Measurements from ENCODE around the gene CTAGE1.
"Not testable (repeated sequence)": the region's sequence is repeated elsewhere in the genome, so short reads cannot be mapped to it uniquely, and the experiment has no call there.

CTAGE1 gene, protein sequence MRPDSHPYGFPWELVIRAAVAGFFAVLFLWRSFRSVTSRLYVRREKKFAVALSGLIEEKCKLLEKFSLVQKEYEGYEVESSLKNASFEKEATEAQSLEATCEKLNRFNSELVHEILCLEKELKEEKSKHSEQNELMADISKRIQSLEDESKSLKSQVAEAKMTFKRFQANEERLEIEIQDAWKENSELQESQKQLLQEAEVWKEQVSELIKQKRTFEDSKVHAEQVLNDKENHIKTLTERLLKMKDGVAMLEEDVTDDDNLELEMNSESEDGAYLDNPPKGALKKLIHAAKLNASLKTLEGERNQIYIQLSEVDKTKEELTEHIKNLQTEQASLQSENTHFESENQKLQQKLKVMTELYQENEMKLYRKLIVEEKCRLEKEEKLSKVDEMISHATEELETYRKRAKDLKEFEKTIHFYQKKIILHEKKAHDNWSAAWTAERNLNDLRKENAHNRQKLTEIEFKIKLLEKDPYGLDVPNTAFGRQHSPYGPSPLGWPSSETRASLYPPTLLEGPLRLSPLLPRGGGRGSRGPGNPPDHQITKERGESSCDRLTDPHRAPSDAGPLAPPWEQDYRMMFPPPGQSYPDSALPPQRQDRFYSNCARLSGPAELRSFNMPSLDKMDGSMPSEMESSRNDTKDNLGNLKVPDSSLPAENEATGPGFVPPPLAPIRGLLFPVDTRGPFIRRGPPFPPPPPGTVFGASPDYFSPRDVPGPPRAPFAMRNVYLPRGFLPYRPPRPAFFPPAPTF

DNA sequence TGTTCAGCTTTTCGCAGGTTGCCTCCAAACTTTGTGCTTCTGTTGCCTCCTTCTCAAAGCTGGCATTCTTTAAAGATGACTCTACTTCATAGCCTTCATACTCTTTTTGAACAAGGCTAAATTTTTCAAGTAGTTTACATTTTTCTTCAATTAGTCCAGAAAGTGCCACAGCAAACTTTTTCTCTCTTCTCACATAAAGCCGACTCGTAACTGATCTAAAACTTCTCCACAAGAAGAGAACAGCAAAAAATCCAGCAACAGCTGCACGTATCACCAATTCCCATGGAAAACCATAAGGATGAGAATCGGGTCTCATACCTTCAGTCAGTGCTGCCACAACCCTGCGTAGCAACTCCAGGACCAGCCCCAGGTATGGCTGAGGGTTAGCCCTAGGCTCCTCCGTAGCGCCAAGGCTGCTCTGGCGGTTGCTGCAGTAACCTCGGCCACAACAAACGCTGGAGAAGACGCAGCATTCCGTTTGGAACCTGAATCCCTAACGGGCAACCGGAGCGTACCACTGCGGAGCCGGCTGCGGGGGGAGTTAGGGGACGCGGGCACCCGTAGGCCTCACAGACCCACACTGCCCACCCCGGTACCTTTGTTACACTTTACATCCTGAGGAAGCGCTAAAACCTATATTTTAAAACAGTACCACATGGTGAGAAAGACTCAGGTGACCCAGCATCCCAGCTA lies at the start of gene CTAGE1:
TSS of gene CTAGE1 (minus strand) at position 420 of the 693 bp plus-strand sequence. CDS start at position 316, 104 bp downstream.
- peak; percentile 64 for DNase-seq (ENCODE audit: low spot score)

DNA sequence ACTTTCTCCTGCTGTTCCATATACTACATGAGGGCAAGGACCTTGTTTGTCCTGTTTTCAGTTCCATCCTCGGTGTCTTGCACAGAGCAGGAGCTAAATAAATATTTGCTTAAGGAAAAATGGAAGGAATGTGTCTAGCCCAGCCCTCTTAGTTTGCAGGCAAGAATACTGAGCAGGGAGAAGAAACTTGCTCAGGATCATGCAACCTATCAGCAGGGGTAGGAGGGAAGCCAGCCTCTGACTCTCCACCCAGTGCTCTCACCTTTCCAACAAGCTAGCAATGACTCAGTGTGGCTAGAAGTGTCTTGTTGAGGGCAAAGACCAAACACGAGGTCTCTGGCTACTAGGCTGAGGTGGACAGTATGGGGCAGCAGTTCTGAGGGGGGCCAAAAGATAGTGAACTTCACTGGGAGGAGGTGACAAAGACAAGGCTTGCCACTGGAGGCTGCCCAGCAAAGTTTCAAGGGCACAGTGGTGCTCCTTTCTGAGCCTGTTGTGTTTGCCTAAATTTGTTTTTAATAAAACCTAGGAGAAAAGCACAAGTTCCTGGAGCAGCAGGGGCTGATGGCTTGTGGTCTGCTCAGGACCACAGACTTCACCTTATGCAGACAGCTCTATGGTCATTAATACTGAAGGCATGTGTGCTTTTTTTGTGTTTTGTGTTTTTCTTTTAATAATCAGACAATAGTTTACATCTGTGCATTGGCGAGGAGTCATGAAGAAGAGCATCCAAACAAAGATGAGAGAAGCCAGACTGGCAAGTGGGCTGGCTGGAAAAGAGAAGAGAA lies 49.1 kb upstream of the CTAGE1 start:
- no peak for DNase-seq (ENCODE audit: low spot score)

DNA sequence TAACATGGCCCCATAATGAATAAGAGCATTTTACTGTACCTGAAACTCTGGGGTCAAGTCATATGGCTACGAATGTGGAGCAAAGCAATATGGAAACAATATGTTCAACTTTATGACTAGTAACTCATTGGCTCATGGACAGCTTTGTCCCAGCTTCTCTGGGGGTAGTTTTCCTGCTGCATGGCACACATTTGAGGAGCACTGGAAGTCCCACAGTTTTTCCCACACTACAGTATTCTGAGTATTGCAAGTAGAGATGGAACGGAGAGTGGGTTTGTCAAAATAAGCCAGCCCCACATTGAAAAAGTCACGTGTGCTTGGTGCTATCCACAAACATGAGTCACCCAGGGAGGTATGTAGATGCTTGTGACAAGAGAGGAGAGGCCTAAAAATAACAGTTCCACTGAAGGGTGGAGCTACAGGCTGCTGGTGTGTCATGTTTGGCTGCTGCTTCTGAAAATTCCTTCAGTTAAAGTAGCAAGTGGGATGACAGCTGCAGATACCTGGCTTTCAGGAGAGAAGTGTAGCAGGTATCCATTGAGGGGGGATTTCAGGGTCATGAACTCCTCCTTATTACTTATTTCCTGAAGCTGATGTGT lies 48.2 kb upstream of the CTAGE1 start:
- no peak for DNase-seq (ENCODE audit: low spot score)

DNA sequence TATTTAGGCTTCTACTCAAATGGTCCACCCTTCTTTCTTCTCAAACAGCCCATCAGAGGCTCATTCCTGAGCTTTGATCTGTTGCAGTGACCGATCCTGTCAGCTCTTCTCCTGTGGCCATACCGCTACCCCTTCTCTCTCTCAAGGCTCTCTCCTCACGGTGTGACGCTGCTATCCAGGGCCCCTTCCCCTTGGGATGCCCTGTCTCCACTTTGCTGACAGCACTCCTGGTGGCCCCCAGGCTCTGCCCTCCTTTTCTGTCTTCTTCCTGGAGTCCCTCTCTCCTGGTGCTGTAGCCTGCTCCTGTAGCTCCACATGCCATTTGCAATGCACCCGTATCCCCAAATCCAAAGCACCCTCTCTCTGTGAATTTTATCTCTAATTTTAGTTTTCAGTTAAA lies 45.4 kb upstream of the CTAGE1 start:
- no peak for DNase-seq (ENCODE audit: low spot score)

DNA sequence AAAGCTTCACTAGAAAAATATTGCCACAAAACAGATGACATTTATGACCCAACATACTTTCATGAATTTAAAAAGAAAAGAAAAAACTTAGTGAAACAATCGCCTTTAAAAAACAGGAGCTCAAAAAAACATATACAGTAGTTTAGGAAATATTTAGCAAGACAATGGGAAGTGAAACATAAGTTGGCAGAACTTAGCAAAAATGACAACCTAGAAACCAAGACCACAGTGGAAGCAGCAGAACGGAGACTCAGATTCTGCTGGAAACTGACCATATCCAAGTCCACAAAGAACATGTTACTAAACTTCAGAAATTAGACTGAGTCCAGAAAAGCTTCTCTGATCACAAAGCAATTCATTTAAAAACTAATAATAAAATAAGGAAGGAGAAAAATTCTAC lies 41.8 kb upstream of the CTAGE1 start:
- DNase-seq (ENCODE audit: low spot score), result no peak

DNA sequence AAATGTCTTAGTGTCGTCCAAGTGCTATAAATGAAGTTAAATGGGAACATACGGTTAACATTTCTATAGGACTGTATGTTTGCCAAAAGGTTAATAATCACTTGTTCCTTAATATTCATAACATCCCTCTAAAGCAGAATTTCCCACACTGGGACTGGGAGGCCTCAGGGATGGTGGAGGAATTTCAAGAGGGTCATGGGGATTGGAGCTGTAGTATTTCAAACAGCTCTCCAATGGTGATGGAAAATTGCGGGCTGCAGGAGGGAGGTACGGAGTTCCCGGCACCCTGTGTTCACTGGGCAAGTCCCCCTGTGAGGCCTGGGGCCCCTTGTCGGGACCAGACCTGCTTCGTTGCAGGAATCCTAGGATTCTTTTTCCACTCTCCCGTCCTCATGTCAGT lies 39.8 kb upstream of the CTAGE1 start:
- DNase-seq (ENCODE audit: low spot score), result no peak

DNA sequence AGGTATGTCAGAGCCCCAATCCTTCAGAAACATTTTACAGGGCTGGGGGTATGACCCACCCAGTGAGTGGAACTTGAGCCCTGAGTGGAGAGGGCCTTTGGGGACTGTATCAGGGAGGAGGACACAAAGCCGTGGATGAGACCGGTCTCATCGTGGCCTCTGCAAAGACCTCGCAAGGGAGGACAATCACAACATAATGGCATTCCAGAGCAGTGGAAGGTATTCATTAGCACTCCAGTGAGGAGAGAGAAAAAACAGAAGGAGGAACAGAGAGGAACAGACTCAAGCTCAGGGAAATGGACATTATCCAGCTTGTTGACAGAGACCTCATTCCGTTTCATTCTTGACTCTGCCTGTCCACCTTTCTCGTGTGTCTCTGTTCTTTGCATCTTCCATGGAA lies 38.8 kb upstream of the CTAGE1 start:
- no peak for DNase-seq (ENCODE audit: low spot score)

DNA sequence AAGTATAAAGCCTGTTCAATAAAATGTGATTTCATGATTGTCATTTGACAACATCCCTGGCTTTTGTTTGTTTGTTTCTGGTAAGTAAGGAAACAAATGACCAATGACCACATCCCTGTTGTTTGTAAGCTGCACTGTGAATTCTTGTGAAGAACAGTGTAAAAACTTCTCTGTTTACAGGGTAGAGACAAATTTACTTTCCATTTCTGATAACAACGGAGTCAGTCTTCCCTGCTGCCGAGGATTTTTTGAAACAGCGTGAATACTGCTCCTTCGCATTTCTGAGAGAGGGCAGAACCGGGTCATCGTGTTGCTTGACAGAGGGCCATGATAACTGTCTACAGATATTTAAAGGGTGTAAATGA lies 38.4 kb upstream of the CTAGE1 start:
- no peak for DNase-seq (ENCODE audit: low spot score)

DNA sequence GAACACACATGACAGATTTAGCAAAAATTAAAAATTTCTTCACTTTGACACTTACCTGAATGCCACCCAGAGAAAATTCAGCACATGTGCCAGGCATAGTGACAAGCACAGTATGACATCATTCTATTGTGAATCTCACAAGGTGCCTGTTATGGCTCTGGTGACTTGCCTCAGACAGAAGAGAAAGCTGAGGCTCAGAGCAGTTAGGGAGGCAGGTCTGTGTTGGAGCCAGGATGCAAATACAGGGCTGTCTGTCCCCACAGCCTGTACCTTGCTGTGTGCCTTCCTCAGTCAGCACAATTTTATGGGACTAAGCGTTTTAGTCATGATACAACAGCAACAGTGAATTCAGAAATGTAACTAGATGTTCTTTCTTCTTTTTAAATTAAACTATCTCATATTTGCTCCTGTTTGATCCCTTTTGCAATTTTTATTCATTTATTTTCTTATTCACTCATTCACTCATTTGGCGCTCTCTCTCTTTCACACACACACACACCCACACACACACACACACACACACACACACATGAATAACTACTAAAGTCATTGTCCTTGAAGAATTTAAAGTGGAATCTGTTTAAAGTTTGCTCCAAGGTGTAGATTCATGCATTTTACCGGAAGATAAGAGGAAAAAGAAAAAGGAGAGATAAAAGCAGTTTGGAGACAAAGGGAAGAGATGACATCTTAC lies 37.9 kb upstream of the CTAGE1 start:
- DNase-seq (ENCODE audit: low spot score), result no peak

DNA sequence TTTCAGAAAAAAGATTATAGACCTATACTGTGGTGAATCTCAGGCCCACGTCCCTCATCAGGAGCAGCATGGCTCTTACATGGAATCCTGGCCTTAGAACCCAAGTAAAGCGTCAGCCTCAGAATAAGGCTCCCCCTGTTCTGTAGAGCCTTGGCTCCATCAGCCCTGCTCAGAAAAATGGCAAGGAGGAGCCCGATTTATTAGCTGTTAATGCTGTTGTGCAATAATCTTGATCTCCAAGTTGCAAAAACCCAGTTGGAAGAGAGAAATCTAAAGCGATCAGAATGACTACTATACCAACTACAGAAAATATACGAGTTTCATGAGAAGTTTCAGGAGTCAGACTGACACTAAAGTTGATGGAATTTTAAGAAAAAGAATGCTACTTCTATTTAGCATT lies 35.6 kb upstream of the CTAGE1 start:
- DNase-seq (ENCODE audit: low spot score), result no peak

DNA sequence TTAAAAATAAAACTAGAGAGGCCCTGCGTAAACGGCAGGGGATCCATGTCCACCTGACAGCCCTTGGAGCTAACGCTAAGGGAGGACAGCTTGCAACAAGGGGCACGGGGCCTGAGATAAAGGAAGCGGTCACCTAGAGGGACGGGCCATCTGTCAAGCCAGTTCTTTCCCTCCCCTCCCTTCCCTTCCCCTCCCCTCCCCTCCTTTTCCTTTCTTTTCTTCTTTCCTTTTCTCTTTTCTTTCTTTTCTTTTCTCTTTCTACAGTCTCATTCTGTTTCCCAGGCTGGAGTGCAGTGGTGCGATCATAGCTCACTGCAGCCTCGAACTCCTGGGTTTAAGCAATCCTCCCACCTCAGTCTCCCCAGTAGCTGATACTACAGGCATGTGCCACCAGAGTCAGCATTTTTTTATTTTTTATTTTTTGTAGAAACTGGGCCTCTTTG lies 34.5 kb upstream of the CTAGE1 start:
- no peak for DNase-seq (ENCODE audit: low spot score)

DNA sequence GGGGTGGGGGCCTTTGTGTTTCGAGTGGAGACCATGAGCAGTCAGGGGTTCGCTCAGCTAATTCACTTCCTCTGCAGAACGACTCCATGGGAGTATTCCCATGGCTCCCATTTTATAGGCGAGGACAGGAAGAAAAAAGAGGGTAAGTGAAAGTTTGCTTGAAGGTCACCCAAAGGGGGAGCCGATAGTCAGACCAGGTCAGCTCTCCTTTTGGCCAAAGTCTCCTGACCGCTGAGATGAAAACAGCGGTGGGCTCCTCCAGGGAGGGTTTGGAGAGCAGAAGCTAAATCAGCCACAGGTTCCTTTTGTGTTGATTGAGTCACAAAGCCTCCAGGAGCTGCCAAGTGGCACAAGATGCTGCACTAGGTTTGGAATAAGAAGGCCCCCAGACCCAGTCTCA lies 34.1 kb upstream of the CTAGE1 start:
- peak; percentile 49 for DNase-seq (ENCODE audit: low spot score)

DNA sequence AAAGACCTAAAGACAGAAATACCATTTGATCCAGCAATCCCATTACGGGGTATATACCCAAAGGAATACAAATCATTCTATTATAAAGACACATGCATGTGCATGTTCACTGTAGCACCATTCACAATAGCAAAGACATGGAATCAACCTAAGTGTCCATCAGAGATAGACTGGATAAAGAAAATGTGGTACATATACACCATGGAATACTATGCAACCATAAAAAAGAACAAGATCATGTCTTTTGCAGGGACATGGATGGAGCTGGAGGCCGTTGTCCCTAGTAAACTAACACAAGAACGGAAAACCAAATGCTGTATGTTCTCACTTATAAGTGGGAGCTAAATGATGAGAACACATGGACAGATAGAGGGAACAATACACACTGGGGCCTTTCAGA lies 33.1 kb upstream of the CTAGE1 start:
- DNase-seq (ENCODE audit: low spot score), result not testable (repeated sequence)

DNA sequence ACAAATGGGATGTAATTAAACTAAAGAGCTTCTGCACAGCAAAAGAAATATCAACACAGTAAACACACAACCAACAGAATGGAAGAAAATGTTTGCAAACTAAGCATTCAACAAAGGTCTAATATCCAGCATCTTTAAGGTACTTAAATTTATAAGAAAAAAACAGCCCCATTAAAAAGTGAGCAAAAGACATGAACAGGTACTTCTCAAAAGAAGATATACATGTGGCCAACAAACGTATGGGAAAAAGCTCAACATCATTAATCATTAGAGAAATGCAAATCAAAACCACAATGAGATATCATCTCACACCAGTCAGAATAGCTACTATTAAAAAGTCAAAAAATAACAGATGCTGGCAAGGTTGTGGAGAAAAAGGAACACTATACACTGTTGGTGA lies 32.6 kb upstream of the CTAGE1 start:
- not testable (repeated sequence) for DNase-seq (ENCODE audit: low spot score)

DNA sequence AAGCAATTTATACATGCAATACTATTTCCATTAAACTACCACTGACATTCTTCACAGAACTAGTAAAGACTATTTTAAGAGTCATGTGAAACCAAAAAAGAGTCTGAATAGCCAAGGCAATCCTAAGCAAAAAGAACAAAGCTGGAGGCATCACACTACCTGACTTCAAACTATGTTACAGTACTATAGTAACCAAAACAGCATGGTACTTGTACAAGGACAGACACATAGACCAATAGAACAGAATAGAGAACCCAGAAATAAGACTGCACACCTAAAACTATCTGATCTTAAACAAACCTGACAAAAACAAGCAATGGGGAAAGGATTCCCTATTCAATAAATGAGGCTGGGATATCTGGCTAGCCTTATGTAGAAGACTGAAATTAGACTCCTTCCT lies 32.0 kb upstream of the CTAGE1 start:
- not testable (repeated sequence) for DNase-seq (ENCODE audit: low spot score)

DNA sequence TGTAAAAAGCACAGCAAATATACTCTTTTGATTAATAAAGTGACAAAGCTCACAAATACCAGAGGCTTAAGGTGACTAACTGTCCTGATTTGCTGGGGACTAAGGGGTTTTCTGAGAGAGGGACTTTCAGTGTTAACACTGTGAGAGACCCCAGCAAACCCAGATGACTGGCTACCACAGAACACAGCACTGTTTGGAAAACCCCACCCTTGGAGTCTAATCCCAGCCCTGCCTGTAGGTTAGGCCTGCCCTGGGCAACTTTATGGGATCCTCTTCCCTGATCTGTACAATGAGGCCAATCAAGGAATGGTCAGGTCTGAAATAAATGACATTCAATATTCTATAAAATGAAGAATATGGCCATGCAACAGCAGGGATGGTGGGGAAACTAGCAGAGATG lies 30.5 kb upstream of the CTAGE1 start:
- DNase-seq (ENCODE audit: low spot score), result no peak

DNA sequence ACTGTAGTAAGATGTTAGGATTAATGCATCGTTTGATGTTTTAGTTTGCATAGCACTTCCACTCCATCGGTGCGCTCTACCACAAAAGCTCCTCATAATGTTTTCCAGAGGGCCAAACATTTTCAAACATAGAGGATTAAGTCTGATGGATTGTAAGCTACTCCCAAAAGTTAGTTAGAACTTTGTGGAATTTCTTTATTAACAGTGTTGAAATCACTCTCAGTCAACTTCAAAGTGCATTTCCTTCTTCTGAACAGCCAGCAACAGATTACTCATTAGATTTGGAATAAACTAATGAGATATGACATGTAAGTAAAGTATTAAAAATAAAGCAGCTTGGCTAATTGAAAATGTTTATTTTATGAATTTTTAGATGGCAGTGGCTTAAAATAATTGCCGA lies 30.1 kb upstream of the CTAGE1 start:
- no peak for DNase-seq (ENCODE audit: low spot score)

DNA sequence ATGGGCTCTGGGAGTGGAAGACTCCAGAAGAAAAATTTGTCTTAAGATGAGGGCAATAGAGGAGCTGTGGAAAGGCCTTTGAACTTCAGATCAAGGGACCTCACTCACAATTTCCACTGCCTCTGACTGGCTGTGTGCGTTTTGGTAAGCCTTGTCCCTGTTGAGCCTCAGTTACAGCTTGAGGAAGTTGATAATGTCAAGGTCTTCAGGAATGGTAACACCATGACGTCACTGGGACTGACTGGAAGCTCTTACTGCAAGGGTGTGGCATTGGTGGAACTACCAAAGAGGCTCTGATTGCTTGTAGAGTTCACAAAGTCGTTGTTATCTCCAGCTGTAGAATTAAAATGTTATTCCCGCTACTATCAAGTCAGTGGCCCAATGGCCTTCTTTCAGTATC lies 29.2 kb upstream of the CTAGE1 start:
- no peak for DNase-seq (ENCODE audit: low spot score)

DNA sequence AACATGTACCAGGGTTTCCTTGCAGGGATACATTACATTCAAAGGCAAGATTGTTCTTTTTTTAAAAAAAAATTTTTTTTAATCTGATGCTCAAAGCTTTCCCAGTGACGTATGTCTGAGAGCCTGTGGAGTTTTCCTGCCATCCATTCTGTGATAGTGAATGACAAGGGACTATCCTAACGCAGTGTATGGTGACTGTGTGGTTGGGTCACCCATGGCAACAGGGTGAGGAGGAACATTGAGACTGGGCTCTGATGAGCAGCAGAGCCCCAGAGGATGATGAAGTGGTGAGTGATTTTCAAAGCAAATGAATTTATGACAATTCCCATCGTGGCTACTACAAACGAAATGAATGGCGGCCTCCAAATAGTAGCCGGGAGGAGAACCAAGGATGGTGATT lies 28.6 kb upstream of the CTAGE1 start:
- DNase-seq (ENCODE audit: low spot score), result no peak

DNA sequence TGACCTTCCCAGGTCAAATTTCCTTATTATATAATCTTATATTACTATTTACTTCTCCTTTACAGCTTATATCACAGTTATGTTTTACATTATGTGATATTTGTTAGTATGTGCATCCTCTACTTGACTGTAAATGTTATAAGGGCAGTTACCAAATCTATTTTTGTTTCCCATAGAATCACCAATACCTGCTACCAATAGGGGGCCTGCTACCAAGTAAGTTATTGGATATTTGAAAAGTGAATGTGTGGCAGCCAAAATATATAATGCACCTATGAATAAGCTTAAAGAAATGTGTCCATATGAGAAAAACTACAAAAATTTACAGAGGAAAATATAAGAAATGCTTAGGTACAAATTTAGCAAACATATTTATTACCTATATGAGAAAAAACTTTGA lies 23.9 kb upstream of the CTAGE1 start:
- DNase-seq (ENCODE audit: low spot score), result no peak

DNA sequence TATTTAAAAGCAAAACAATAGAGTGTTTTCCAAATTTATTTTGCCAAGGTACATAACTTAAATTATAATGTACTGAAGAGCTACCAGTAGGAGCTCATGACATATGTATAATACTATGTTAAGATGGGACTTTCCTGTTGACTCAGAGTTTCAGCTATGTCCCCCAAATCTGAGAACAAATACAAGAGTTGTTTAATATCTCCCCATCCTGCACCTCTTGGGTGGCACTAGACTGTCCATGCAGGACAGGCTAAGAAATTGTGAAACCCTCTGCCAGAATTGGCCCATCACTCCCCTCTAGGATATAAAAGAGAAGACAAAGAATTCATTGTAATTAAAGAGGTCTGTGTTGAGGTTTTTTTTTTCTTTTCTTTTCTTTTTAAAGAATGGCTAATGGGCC lies 21.7 kb upstream of the CTAGE1 start:
- no peak for DNase-seq (ENCODE audit: low spot score)
